A673 (cell line): ENCODE results near the gene VAV2.

Source experiments
- EZH2 ChIP-seq: fragments of 200-600 bp; sonication (generic); IDR thresholded peaks from 2 replicates; pipeline ENCODE4 v1.6.1; 2017; ENCODE audit warnings: borderline replicate concordance, low read depth, mild to moderate bottlenecking, mixed read lengths, antibody characterized with exemption, low read length; ENCODE audit not compliant: poor library complexity, severe bottlenecking
- TF ChIP-seq, protein P1 (sequence below): fragments of 300-800, 200-600 bp; sonication (generic); conservative IDR thresholded peaks from 2 replicates; pipeline ENCODE4 v1.5.1; 2017; ENCODE audit warnings: low read depth, mild to moderate bottlenecking, antibody characterized with exemption, low read length, moderate library complexity, mixed read lengths

DNA sequence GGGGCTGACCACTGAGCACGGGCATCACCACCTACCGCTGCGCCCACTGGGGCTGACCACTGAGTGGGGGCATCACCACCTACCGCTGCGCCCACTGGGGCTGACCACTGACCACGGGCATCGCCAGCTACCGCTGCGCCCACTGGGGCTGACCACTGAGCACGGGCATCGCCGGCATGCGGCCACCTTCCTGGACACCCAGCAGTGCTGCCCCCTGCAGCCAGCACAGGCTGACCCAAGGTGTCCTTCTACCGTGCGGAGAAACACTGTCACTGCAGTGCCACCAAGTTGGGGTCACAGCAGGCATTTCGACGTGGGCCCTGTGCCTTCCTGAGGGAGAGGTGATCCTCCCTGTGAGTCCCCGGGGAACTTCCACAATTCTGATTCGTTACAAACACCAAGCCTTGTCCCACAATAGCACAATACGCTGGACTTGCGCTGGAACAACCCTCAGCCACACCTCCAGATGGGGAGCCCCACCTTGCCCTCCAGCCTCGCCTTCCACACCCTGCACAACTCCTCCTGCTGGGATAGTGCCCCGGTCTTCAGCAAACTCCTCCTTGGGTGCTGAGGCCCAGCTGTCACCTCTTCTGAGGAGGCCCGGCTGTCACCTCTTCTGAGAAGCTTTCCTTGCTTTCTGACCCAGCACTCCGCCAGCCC, 163.7 kb downstream of the VAV2 start:
- TF ChIP-seq, protein P1, sequence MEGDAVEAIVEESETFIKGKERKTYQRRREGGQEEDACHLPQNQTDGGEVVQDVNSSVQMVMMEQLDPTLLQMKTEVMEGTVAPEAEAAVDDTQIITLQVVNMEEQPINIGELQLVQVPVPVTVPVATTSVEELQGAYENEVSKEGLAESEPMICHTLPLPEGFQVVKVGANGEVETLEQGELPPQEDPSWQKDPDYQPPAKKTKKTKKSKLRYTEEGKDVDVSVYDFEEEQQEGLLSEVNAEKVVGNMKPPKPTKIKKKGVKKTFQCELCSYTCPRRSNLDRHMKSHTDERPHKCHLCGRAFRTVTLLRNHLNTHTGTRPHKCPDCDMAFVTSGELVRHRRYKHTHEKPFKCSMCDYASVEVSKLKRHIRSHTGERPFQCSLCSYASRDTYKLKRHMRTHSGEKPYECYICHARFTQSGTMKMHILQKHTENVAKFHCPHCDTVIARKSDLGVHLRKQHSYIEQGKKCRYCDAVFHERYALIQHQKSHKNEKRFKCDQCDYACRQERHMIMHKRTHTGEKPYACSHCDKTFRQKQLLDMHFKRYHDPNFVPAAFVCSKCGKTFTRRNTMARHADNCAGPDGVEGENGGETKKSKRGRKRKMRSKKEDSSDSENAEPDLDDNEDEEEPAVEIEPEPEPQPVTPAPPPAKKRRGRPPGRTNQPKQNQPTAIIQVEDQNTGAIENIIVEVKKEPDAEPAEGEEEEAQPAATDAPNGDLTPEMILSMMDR = no peak
- no peak for TF ChIP-seq EZH2
